H1 (cell line): ENCODE measurements around the gene ZBTB16. TPM values are rescaled to one million over a fixed set of nuclear protein-coding genes. Genes with fewer than 3 reads are reported as not detected.

ENCODE experiments used
- BCL11A ChIP-seq, 2 experiments: IDR thresholded peaks; one replicate each; pipeline ENCODE4 v1.6.1; 2011; ENCODE audit warnings: low read depth in 2 of 2, low read length in 2 of 2, mild to moderate bottlenecking in 2 of 2
- CBX5 ChIP-seq: fragments of 300-800, 300-1000 bp; sonication (generic); IDR thresholded peaks from 2 replicates; pipeline ENCODE4 v1.7.1; 2016; ENCODE audit warnings: antibody characterized with exemption, low read length, low read depth
- GTF2F1 ChIP-seq: IDR thresholded peaks from 2 replicates; pipeline ENCODE4 v1.6.1; 2012; ENCODE audit warnings: low read depth, low read length, improper control_type of control experiment, borderline replicate concordance
- HDAC6 ChIP-seq: IDR thresholded peaks from one replicate; pipeline ENCODE4 v1.7.1; 2012; ENCODE audit warnings: low read depth, mild to moderate bottlenecking, inconsistent platforms, low read length, moderate library complexity
- RFX5 ChIP-seq: IDR thresholded peaks from 2 replicates; pipeline ENCODE4 v1.6.1; 2011; ENCODE audit warnings: low read depth, low read length, improper control_type of control experiment, borderline replicate concordance
- SIN3A ChIP-seq, 2 experiments: IDR thresholded peaks in 1 of 2; conservative IDR thresholded peaks in 1 of 2; 2 replicates each; pipeline ENCODE4 v1.6.1; 2011 to 2012; ENCODE audit warnings: low read length in 2 of 2, improper control_type of control experiment in 1 of 2, low read depth in 1 of 2, mild to moderate bottlenecking in 1 of 2
- SIRT6 ChIP-seq: IDR thresholded peaks from one replicate; pipeline ENCODE4 v1.7.1; 2012; ENCODE audit warnings: low read length, inconsistent platforms
- SIX5 ChIP-seq: IDR thresholded peaks from 2 replicates; pipeline ENCODE4 v1.6.1; 2011; ENCODE audit warnings: mild to moderate bottlenecking, low read depth, low read length
- SP1 ChIP-seq: IDR thresholded peaks from 2 replicates; pipeline ENCODE4 v1.6.1; 2011; ENCODE audit warnings: low read depth, low read length
- YY1 ChIP-seq: IDR thresholded peaks from 2 replicates; pipeline ENCODE4 v1.6.1; 2011; ENCODE audit warnings: low read depth, mild to moderate bottlenecking, low read length
- polyA plus RNA-seq, 7 experiments: library from polyadenylated mRNA; depleted of rRNA in 3 of 7; stranded (reverse) in 5 of 7; unstranded in 2 of 7; fragments of >200 nt in 5 of 7; fragments of 200-250 nt in 2 of 7; gene quantifications; 1 replicate in 5 of 7; 2 replicates in 1 of 7; 4 replicates in 1 of 7; pipeline versions ENCODE4 v1.2.1 to v1.2.3, GENCODE V29; 2011 to 2013; ENCODE audit warnings: missing spikeins in 2 of 7, mixed read lengths in 2 of 7
- total RNA-seq: library from RNA; stranded (reverse); fragmentation: NEBNext Ultra II Directional; extraction: Animal tissue kit (Norgen Biotek cat#: 25700); gene quantifications from 2 replicates; pipeline ENCODE4 v1.2.1, GENCODE V29; 2021
- TF ChIP-seq, protein P1 (sequence below): fragments of 300-600 bp; sonication (generic); IDR thresholded peaks from 2 replicates; pipeline ENCODE4 v1.7.1; 2012; ENCODE audit warnings: low read length, moderate library complexity, mild to moderate bottlenecking, inconsistent platforms; ENCODE audit not compliant: insufficient replicate concordance

The ZBTB16 gene
- total and polyA plus RNA-seq, 2 of the 8 experiments (the other 6 are each of a cell fraction or from before 2014, with no cell fraction given) = 0.12 to 0.61 TPM

DNA sequence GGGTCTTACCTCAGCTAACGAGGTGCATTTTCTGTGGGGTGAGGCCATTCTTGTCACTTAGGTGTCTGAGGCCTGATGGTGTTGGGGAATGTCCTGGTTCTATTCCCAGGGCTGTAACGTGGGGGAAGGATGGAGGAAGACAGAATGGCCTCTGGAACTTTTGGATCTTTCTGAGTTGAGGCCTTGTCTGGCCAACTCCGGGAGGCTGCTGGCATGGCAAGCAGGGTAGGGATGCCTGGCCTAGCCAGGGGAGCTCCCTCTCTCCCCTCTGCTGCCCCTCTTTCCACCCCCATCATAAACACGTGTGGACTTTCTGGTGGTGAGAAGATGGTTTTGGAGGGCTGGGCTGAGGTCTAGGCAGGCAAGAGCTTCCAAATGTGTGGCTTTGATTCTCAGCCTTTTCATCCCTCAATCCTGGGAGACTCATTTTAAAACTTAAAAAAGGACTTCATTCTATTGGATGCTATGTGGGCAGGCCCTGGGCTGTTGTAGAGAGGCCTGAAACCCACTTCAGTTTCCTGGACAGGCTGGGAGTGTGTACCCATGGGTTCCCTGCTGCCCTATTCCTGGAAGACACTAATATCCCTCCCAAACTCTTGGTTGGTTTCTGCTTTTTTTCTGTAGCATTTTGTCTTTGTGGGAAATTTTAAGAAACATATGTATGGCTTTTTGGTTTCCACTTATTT, 30.9 kb downstream of the ZBTB16 start (continued):
- TF ChIP-seq, protein P1, sequence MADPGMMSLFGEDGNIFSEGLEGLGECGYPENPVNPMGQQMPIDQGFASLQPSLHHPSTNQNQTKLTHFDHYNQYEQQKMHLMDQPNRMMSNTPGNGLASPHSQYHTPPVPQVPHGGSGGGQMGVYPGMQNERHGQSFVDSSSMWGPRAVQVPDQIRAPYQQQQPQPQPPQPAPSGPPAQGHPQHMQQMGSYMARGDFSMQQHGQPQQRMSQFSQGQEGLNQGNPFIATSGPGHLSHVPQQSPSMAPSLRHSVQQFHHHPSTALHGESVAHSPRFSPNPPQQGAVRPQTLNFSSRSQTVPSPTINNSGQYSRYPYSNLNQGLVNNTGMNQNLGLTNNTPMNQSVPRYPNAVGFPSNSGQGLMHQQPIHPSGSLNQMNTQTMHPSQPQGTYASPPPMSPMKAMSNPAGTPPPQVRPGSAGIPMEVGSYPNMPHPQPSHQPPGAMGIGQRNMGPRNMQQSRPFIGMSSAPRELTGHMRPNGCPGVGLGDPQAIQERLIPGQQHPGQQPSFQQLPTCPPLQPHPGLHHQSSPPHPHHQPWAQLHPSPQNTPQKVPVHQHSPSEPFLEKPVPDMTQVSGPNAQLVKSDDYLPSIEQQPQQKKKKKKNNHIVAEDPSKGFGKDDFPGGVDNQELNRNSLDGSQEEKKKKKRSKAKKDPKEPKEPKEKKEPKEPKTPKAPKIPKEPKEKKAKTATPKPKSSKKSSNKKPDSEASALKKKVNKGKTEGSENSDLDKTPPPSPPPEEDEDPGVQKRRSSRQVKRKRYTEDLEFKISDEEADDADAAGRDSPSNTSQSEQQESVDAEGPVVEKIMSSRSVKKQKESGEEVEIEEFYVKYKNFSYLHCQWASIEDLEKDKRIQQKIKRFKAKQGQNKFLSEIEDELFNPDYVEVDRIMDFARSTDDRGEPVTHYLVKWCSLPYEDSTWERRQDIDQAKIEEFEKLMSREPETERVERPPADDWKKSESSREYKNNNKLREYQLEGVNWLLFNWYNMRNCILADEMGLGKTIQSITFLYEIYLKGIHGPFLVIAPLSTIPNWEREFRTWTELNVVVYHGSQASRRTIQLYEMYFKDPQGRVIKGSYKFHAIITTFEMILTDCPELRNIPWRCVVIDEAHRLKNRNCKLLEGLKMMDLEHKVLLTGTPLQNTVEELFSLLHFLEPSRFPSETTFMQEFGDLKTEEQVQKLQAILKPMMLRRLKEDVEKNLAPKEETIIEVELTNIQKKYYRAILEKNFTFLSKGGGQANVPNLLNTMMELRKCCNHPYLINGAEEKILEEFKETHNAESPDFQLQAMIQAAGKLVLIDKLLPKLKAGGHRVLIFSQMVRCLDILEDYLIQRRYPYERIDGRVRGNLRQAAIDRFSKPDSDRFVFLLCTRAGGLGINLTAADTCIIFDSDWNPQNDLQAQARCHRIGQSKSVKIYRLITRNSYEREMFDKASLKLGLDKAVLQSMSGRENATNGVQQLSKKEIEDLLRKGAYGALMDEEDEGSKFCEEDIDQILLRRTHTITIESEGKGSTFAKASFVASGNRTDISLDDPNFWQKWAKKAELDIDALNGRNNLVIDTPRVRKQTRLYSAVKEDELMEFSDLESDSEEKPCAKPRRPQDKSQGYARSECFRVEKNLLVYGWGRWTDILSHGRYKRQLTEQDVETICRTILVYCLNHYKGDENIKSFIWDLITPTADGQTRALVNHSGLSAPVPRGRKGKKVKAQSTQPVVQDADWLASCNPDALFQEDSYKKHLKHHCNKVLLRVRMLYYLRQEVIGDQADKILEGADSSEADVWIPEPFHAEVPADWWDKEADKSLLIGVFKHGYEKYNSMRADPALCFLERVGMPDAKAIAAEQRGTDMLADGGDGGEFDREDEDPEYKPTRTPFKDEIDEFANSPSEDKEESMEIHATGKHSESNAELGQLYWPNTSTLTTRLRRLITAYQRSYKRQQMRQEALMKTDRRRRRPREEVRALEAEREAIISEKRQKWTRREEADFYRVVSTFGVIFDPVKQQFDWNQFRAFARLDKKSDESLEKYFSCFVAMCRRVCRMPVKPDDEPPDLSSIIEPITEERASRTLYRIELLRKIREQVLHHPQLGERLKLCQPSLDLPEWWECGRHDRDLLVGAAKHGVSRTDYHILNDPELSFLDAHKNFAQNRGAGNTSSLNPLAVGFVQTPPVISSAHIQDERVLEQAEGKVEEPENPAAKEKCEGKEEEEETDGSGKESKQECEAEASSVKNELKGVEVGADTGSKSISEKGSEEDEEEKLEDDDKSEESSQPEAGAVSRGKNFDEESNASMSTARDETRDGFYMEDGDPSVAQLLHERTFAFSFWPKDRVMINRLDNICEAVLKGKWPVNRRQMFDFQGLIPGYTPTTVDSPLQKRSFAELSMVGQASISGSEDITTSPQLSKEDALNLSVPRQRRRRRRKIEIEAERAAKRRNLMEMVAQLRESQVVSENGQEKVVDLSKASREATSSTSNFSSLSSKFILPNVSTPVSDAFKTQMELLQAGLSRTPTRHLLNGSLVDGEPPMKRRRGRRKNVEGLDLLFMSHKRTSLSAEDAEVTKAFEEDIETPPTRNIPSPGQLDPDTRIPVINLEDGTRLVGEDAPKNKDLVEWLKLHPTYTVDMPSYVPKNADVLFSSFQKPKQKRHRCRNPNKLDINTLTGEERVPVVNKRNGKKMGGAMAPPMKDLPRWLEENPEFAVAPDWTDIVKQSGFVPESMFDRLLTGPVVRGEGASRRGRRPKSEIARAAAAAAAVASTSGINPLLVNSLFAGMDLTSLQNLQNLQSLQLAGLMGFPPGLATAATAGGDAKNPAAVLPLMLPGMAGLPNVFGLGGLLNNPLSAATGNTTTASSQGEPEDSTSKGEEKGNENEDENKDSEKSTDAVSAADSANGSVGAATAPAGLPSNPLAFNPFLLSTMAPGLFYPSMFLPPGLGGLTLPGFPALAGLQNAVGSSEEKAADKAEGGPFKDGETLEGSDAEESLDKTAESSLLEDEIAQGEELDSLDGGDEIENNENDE = no peak
- no peak for TF ChIP-seq SIN3A (conservative IDR thresholded peaks at IDR 0.05 in 1 of 2, IDR thresholded peaks at IDR 0.05 in 1 of 2; ENCODE audit: low read depth in 1 of 2, low read length in 2 of 2)
- TF ChIP-seq SIX5 = no peak
- no peak for TF ChIP-seq BCL11A (IDR thresholded peaks at IDR 0.05; ENCODE audit: low read depth in 2 of 2, low read length in 2 of 2)
- TF ChIP-seq CBX5 = no peak
- no peak for TF ChIP-seq GTF2F1
- TF ChIP-seq SP1 = no peak
- no peak for TF ChIP-seq YY1
- TF ChIP-seq RFX5 = no peak
- TF ChIP-seq HDAC6 = no peak
- no peak for TF ChIP-seq SIRT6
